ENCODE measurements around the gene ROBO2.
A peak's percentile ranks its signal among the peaks of the same experiment; 100 is the strongest.

The ROBO2 gene

GRCh38 chr3:77038468-77038929 is 1.4 kb upstream of the ROBO2 start:
- in situ Hi-C loops (cut with HindIII; ENCODE audit: low pct_ligation_motif_present, low sequenced_read_pairs): no loop called here
- Histone ChIP-seq H3K27me3 (replicated peaks) (peaks cover 7% of the 10 kb centered on the region), H3K36me3 (replicated peaks) (no peaks in the 10 kb centered on the region), H3K27ac (no peak overlapping the region), H3K4me3 (ENCODE audit: low read depth, low read length) (peak overlapping the region; percentile 58)
- DNase-seq: peak; percentile 77
- TF ChIP-seq CTCF (IDR thresholded peaks at IDR 0.05; ENCODE audit: low read depth, low read length, missing control alignments): peak; percentile 74

- in situ Hi-C loops (cut with HindIII; ENCODE audit: low pct_ligation_motif_present, low sequenced_read_pairs): no loop called here
- Histone ChIP-seq H3K27me3 (replicated peaks) (peaks cover 7% of the 10 kb centered on the region), H3K36me3 (replicated peaks) (no peaks in the 10 kb centered on the region), H3K4me3 (ENCODE audit: low read depth, low read length) (peak overlapping the region; percentile 58), H3K27ac (no peak overlapping the region)
- DNase-seq: no peak
- TF ChIP-seq CTCF (IDR thresholded peaks at IDR 0.05; ENCODE audit: low read depth, low read length, missing control alignments): no peak
Observed at GRCh38 chr3:77038930-77039605, 831 bp upstream of the ROBO2 start.

- H3K27me3 ChIP-seq (replicated peaks): peaks cover 7% of the 10 kb centered on the region
- no peak for TF ChIP-seq CTCF (IDR thresholded peaks at IDR 0.05; ENCODE audit: low read depth, low read length, missing control alignments)
- in situ Hi-C loops (cut with HindIII; ENCODE audit: low pct_ligation_motif_present, low sequenced_read_pairs): no loop called here
- DNase-seq: no peak
- H3K36me3 ChIP-seq (replicated peaks): no peaks in the 10 kb centered on the region
- H3K4me3 ChIP-seq (ENCODE audit: low read depth, low read length): peak overlapping the region; percentile 58
- H3K27ac ChIP-seq: no peak overlapping the region
Observed at GRCh38 chr3:77040216-77040615, 317 bp downstream of the ROBO2 start.

- Histone ChIP-seq H3K4me3 (ENCODE audit: low read depth, low read length) (no peak overlapping the region), H3K27me3 (replicated peaks) (peaks cover 7% of the 10 kb centered on the region), H3K36me3 (replicated peaks) (no peaks in the 10 kb centered on the region), H3K27ac (no peak overlapping the region)
- no peak for DNase-seq
- in situ Hi-C loops (cut with HindIII; ENCODE audit: low pct_ligation_motif_present, low sequenced_read_pairs): no loop called here
- no peak for TF ChIP-seq CTCF (IDR thresholded peaks at IDR 0.05; ENCODE audit: low read depth, low read length, missing control alignments)
Observed at GRCh38 chr3:77040926-77041722, 1.2 kb downstream of the ROBO2 start.

GRCh38 chr3:77041811-77042210 is 1.9 kb downstream of the ROBO2 start:
- no peak overlapping the region for H3K27ac ChIP-seq
- TF ChIP-seq CTCF (IDR thresholded peaks at IDR 0.05; ENCODE audit: low read depth, low read length, missing control alignments): no peak
- H3K36me3 ChIP-seq (replicated peaks): no peaks in the 10 kb centered on the region
- in situ Hi-C loops (cut with HindIII; ENCODE audit: low pct_ligation_motif_present, low sequenced_read_pairs): no loop called here
- no peak for DNase-seq
- H3K27me3 ChIP-seq (replicated peaks): peaks cover 7% of the 10 kb centered on the region
- no peak overlapping the region for H3K4me3 ChIP-seq (ENCODE audit: low read depth, low read length)
